ENCODE measurements around the gene UBALD2.
"Not testable (repeated sequence)": the region's sequence is repeated elsewhere in the genome, so short reads cannot be mapped to it uniquely, and the experiment has no call there.

Gene UBALD2

GRCh38 chr17:76248013-76248782 lies 16.9 kb upstream of the UBALD2 start:
- H3K9ac ChIP-seq (ENCODE audit: low read length): no peak overlapping the region

DNA sequence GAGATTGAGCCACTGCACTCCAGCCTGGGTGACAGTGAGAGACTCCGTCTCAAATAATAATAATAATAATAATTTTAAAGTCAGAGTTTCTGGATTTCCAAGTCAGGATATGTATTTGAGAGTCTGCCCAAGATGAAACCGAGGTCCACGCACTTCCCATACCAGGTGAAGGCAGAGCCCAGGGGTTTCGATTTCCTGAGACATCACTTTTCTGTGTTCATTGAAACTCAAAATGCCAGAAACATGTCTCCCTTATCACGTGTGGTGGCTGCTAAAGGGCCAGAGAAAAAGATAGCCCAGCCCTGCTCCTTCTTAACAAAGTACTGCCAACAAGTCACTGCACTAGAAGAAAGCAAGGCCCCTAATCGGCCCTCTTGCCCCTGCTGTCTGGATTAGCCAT lies 15.0 kb upstream of the UBALD2 start:
- Histone ChIP-seq H3K4me3 (ENCODE audit: low read depth in 1 of 2, low read length in 2 of 2) (no peak overlapping the region), H3K9ac (ENCODE audit: low read length) (no peak overlapping the region), H3K36me3 (ENCODE audit: insufficient read depth, low read length) (no peaks in the 10 kb centered on the region), H3K4me1 (ENCODE audit: insufficient read depth, low read length) (peaks cover 6% of the 10 kb centered on the region), H3K27me3 (ENCODE audit: control insufficient read depth in 1 of 2, insufficient read depth in 2 of 2, low read length in 2 of 2) (no peaks in the 10 kb centered on the region), H3K9me3 (ENCODE audit: low read length) (no peaks in the 10 kb centered on the region), H3K27ac (ENCODE audit: low read depth, low read length) (no peak overlapping the region)

More at GRCh38 chr17:76248013-76248782, 16.9 kb upstream of the UBALD2 start:
- Histone ChIP-seq H3K4me1 (ENCODE audit: insufficient read depth, low read length) (peaks cover 6% of the 10 kb centered on the region), H3K36me3 (ENCODE audit: insufficient read depth, low read length) (no peaks in the 10 kb centered on the region), H3K27me3 (ENCODE audit: control insufficient read depth in 1 of 2, insufficient read depth in 2 of 2, low read length in 2 of 2) (no peaks in the 10 kb centered on the region), H3K4me3 (ENCODE audit: low read depth in 1 of 2, low read length in 2 of 2) (no peak overlapping the region), H3K9me3 (ENCODE audit: low read length) (no peaks in the 10 kb centered on the region), H3K27ac (ENCODE audit: low read depth, low read length) (no peak overlapping the region)

DNA sequence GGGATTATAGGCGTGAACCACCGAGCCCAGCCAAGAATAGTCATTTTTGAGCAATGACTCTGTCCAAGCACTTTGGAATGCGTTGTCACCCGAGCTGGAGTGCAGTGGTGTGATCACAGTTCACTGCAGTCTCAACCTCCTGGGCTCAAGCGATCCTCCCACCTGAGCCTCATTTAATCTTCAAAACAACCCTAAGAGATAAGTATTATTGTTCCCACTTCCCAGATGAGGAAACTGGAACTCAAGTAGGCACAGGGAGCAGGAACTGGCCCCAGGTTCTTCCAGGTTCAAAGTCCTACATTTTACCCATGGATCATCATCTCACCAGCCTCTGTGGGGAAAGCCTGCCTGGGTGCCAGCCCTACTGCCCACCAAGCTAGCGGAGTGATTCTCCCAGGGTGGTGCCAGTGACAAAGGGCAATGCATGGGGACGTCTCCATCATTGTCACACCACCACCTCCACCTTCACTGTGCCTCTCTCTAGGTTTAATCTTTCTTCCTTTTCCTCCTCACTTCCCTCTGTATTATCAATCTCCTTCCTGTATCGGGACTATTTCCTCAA lies 13.6 kb upstream of the UBALD2 start:
- Histone ChIP-seq H3K27me3 (ENCODE audit: control insufficient read depth in 1 of 2, insufficient read depth in 2 of 2, low read length in 2 of 2) (no peaks in the 10 kb centered on the region), H3K9me3 (ENCODE audit: low read length) (no peaks in the 10 kb centered on the region), H3K9ac (ENCODE audit: low read length) (no peak overlapping the region), H3K4me3 (ENCODE audit: low read depth in 1 of 2, low read length in 2 of 2) (no peak overlapping the region), H3K36me3 (ENCODE audit: insufficient read depth, low read length) (no peaks in the 10 kb centered on the region), H3K27ac (ENCODE audit: low read depth, low read length) (no peak overlapping the region), H3K4me1 (ENCODE audit: insufficient read depth, low read length) (peaks cover 6% of the 10 kb centered on the region)

- no peaks in the 10 kb centered on the region for H3K36me3 ChIP-seq (ENCODE audit: insufficient read depth, low read length)
- peak overlapping the region; percentile 44 for H3K27ac ChIP-seq (ENCODE audit: low read depth, low read length)
- H3K4me1 ChIP-seq (ENCODE audit: insufficient read depth, low read length): peaks cover 6% of the 10 kb centered on the region
- no peak overlapping the region for H3K4me3 ChIP-seq (ENCODE audit: low read depth in 1 of 2, low read length in 2 of 2)
- no peaks in the 10 kb centered on the region for H3K9me3 ChIP-seq (ENCODE audit: low read length)
- no peaks in the 10 kb centered on the region for H3K27me3 ChIP-seq (ENCODE audit: control insufficient read depth in 1 of 2, insufficient read depth in 2 of 2, low read length in 2 of 2)
- no peak overlapping the region for H3K9ac ChIP-seq (ENCODE audit: low read length)
Observed at GRCh38 chr17:76252040-76252954, 12.9 kb upstream of the UBALD2 start.

- not testable (repeated sequence) for H3K9ac ChIP-seq (ENCODE audit: low read length); H3K27ac ChIP-seq (ENCODE audit: low read depth, low read length); H3K9me3 ChIP-seq (ENCODE audit: low read length)
Observed at GRCh38 chr17:76252967-76253766, 12.0 kb upstream of the UBALD2 start.

GRCh38 chr17:76253841-76254240 lies 11.3 kb upstream of the UBALD2 start:
- H3K27me3 ChIP-seq (ENCODE audit: control insufficient read depth in 1 of 2, insufficient read depth in 2 of 2, low read length in 2 of 2): no peaks in the 10 kb centered on the region
- no peaks in the 10 kb centered on the region for H3K36me3 ChIP-seq (ENCODE audit: insufficient read depth, low read length)
- H3K9me3 ChIP-seq (ENCODE audit: low read length): no peaks in the 10 kb centered on the region
- no peak overlapping the region for H3K4me3 ChIP-seq (ENCODE audit: low read depth in 1 of 2, low read length in 2 of 2)
- H3K9ac ChIP-seq (ENCODE audit: low read length): no peak overlapping the region
- H3K4me1 ChIP-seq (ENCODE audit: insufficient read depth, low read length): peaks cover 6% of the 10 kb centered on the region
- H3K27ac ChIP-seq (ENCODE audit: low read depth, low read length): no peak overlapping the region

More at GRCh38 chr17:76252967-76253766, 12.0 kb upstream of the UBALD2 start:
- not testable (repeated sequence) for H3K4me3 ChIP-seq (ENCODE audit: low read depth in 1 of 2, low read length in 2 of 2); H3K4me1 ChIP-seq (ENCODE audit: insufficient read depth, low read length); H3K27me3 ChIP-seq (ENCODE audit: control insufficient read depth in 1 of 2, insufficient read depth in 2 of 2, low read length in 2 of 2); H3K36me3 ChIP-seq (ENCODE audit: insufficient read depth, low read length)

DNA sequence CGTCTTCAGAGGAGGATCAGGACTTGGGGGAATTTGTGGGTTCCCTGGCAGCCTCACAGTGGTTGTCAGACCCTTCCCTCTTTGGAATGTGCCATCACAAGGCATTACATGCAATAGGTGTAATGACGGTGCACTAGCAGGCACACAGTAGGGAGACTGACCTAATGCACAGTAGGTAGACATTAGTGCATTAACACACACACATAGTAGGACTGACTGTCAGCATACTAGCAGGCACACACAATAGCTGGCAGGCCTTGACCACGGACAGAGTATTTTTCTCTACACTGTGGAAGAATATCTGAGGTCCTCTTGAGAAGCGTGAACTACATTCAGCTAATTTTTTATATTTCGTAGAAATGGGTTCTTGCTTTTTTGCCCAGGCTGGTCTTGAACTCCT lies 10.9 kb upstream of the UBALD2 start:
- Histone ChIP-seq H3K9me3 (ENCODE audit: low read length) (no peaks in the 10 kb centered on the region), H3K27me3 (ENCODE audit: control insufficient read depth in 1 of 2, insufficient read depth in 2 of 2, low read length in 2 of 2) (no peaks in the 10 kb centered on the region), H3K4me3 (ENCODE audit: low read depth in 1 of 2, low read length in 2 of 2) (no peak overlapping the region), H3K36me3 (ENCODE audit: insufficient read depth, low read length) (no peaks in the 10 kb centered on the region), H3K9ac (ENCODE audit: low read length) (no peak overlapping the region), H3K27ac (ENCODE audit: low read depth, low read length) (no peak overlapping the region), H3K4me1 (ENCODE audit: insufficient read depth, low read length) (peaks cover 6% of the 10 kb centered on the region)

DNA sequence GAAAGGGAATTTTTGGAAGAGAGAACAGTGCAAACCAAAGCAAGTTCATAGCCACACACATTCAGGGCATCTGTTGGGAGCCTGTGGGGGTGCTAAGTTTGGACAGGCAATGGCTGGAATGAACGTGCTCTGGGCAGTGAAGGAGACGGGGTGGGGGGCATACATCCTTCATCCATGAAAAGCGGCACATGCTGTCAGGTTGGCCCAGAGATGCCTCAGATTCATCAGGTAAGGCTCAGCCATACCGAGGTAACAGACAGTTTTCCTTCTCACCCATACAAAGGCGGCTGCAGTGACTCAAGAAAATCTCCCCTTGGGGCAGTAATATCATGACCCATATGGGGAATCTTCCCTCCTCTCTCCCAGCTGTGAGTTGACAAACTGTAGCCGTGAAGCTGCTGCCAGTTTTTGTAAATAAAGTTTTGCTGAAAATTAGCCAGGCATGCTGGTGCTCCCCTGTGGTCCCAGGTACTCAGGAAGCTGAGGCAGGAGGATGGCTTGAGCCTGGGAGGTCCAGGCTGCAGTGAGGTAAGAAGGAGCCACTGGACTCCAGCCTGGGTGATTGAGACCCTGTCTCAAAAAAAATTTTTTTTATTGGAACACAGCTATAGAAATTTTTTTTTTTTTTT lies 9.2 kb upstream of the UBALD2 start:
- no peaks in the 10 kb centered on the region for H3K36me3 ChIP-seq (ENCODE audit: insufficient read depth, low read length)
- no peak overlapping the region for H3K4me3 ChIP-seq (ENCODE audit: low read depth in 1 of 2, low read length in 2 of 2)
- no peak overlapping the region for H3K27ac ChIP-seq (ENCODE audit: low read depth, low read length)
- H3K4me1 ChIP-seq (ENCODE audit: insufficient read depth, low read length): peaks cover 6% of the 10 kb centered on the region
- H3K9me3 ChIP-seq (ENCODE audit: low read length): no peaks in the 10 kb centered on the region
- H3K9ac ChIP-seq (ENCODE audit: low read length): no peak overlapping the region
- H3K27me3 ChIP-seq (ENCODE audit: control insufficient read depth in 1 of 2, insufficient read depth in 2 of 2, low read length in 2 of 2): no peaks in the 10 kb centered on the region

DNA sequence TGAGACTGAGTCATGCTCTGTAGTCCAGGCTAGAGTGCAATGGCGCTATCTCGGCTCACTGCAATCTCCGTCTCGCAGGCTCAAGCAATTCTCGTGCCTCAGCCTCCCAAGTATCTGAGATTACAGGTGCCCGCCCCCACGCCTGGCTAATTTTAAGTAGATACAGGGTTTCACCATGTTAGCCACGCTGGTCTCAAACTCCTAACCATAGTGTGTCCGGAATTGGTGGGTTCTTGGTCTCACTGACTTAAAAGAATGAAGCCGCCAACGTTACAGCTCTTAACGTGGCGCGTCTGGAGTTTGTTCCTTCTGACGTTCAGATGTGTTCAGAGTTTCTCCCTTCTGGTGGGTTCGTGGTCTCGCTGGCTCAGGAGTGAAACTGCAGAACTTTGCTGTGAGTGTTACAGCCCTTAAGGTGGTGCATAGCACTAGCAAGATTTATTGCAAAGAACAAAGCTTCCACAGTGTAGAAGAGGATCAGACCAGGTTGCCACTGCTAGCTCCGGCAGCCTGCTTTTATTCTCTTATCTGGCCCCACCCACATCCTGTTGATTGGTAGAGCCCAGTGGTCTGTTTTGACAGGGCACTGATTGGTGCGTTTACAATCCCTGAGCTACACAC lies 8.6 kb upstream of the UBALD2 start:
- H3K4me1 ChIP-seq (ENCODE audit: insufficient read depth, low read length); H3K4me3 ChIP-seq (ENCODE audit: low read depth in 1 of 2, low read length in 2 of 2); H3K9me3 ChIP-seq (ENCODE audit: low read length); H3K27ac ChIP-seq (ENCODE audit: low read depth, low read length); H3K36me3 ChIP-seq (ENCODE audit: insufficient read depth, low read length); H3K9ac ChIP-seq (ENCODE audit: low read length); H3K27me3 ChIP-seq (ENCODE audit: control insufficient read depth in 1 of 2, insufficient read depth in 2 of 2, low read length in 2 of 2): not testable (repeated sequence)

GRCh38 chr17:76260220-76260619 lies 4.9 kb upstream of the UBALD2 start:
- Histone ChIP-seq H3K4me1 (ENCODE audit: insufficient read depth, low read length) (peaks cover 8% of the 10 kb centered on the region), H3K4me3 (ENCODE audit: low read depth in 1 of 2, low read length in 2 of 2) (no peak overlapping the region), H3K36me3 (ENCODE audit: insufficient read depth, low read length) (no peaks in the 10 kb centered on the region), H3K27me3 (ENCODE audit: control insufficient read depth in 1 of 2, insufficient read depth in 2 of 2, low read length in 2 of 2) (no peaks in the 10 kb centered on the region), H3K9me3 (ENCODE audit: low read length) (no peaks in the 10 kb centered on the region), H3K27ac (ENCODE audit: low read depth, low read length) (no peak overlapping the region), H3K9ac (ENCODE audit: low read length) (no peak overlapping the region)

All from muscle layer of colon (tissue), 2 donors.